WERI-Rb-1 (cell line): Measurements from ENCODE around the gene MITF.

Experiments
- DNase-seq: peaks from one replicate; pipeline ENCODE4 v3.0.0-alpha.2; 2020
- H3K27ac ChIP-seq: fragments of 250-450 bp; sonication (Bioruptor Pico); 2 replicates; pipeline ENCODE4 v1.5.1; 2020; ENCODE audit warnings: mild to moderate bottlenecking, moderate library complexity
- H3K27me3 ChIP-seq: fragments of 250-450 bp; sonication (Bioruptor Pico); 2 replicates; pipeline ENCODE4 v1.5.1; 2021; ENCODE audit warnings: mild to moderate bottlenecking, low read depth, moderate library complexity; ENCODE audit not compliant: insufficient read depth, severe bottlenecking
- H3K36me3 ChIP-seq: fragments of 250-450 bp; sonication (Bioruptor Pico); 2 replicates; pipeline ENCODE4 v1.5.1; 2020; ENCODE audit warnings: mild to moderate bottlenecking, moderate library complexity
- H3K4me3 ChIP-seq: 2 replicates; pipeline ENCODE4 v1.5.1; 2011; ENCODE audit warnings: low read depth, mild to moderate bottlenecking, control low read depth, low read length
- H3K9me3 ChIP-seq: fragments of 250-450 bp; sonication (Bioruptor Pico); 2 replicates; pipeline ENCODE4 v1.5.1; 2021; ENCODE audit warnings: mild to moderate bottlenecking, moderate library complexity; ENCODE audit not compliant: severe bottlenecking
- TF ChIP-seq, protein P1 (sequence below): IDR thresholded peaks from 2 replicates; pipeline ENCODE4 v1.5.1; 2011; ENCODE audit warnings: low read depth, mild to moderate bottlenecking, control low read depth, inconsistent platforms, low read length

The MITF gene

DNA sequence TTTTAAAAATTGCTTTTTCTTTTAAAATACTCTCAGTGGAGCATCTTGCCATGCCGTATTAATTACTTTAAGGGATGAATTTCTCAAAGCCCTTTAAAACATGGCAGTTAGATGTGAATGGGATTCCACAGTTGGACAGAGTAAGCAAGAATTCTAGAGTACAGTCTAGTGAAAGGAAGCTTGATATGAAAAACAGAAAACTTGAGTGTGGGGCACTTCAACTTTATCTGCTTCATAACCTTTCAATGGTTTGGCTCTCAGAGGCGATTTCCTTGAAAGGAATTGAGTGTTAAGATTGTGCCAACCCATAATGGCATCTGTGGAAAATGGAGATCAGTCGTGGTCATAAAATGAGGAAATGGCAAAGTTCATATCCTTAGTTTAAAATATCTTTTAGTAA is 132.6 kb downstream of the MITF start:
- no peaks in the 10 kb centered on the region for H3K36me3 ChIP-seq
- no peaks in the 10 kb centered on the region for H3K9me3 ChIP-seq
- no peaks in the 10 kb centered on the region for H3K27me3 ChIP-seq
- no peak for DNase-seq
- no peak overlapping the region for H3K27ac ChIP-seq
- H3K4me3 ChIP-seq: no peak overlapping the region
- TF ChIP-seq, protein P1, sequence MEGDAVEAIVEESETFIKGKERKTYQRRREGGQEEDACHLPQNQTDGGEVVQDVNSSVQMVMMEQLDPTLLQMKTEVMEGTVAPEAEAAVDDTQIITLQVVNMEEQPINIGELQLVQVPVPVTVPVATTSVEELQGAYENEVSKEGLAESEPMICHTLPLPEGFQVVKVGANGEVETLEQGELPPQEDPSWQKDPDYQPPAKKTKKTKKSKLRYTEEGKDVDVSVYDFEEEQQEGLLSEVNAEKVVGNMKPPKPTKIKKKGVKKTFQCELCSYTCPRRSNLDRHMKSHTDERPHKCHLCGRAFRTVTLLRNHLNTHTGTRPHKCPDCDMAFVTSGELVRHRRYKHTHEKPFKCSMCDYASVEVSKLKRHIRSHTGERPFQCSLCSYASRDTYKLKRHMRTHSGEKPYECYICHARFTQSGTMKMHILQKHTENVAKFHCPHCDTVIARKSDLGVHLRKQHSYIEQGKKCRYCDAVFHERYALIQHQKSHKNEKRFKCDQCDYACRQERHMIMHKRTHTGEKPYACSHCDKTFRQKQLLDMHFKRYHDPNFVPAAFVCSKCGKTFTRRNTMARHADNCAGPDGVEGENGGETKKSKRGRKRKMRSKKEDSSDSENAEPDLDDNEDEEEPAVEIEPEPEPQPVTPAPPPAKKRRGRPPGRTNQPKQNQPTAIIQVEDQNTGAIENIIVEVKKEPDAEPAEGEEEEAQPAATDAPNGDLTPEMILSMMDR: no peak

DNA sequence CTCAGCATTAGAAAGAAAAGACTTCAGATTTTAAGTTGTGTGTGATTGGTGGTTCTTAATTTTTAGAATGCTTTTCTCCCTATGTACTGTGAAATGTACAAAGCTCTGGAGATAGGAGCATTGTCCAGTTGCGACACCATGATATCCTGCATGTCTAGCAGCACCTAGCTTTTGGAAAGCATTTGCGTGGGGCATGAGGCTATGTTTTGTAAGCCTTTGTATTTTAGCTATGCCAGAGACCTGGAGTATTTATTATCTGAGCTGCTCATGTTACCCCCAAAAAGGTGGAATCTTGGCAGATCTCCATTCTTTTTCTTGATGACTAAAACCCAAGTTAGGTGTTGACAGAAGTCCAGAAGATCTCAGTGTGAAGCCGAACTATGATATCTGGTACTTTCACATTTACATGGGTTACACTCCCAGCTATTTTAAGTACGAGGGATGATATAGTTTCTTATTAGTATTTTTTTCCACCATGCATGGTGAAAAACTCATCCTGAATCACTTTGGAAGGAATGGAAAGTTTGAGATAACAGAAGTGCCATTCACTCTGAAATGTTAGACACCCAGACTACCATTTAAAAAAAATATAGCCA is 133.6 kb downstream of the MITF start:
- Histone ChIP-seq H3K27ac (no peak overlapping the region), H3K9me3 (no peaks in the 10 kb centered on the region), H3K36me3 (no peaks in the 10 kb centered on the region), H3K27me3 (no peaks in the 10 kb centered on the region), H3K4me3 (no peak overlapping the region)
- DNase-seq: no peak
- TF ChIP-seq, protein P1: no peak

DNA sequence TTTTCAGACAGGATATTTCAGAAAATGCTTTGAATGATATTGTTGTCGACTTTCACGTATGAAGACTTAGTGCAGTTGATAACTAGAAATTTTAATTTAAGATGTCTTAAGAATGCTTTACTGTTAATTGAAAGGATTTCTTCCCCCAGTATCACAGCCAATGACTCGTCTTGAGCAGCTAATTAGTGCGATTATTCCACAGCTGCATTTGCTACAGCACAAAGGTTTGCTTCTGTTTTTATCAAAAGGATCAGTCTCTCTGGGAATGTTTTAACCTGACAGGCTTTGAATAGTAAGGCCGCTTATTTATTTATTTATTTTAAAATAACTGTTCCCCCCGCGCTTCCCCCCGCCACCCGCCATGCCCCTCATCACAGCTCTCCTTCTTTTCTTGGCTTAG is 136.8 kb downstream of the MITF start:
- Histone ChIP-seq H3K4me3 (no peak overlapping the region), H3K9me3 (no peaks in the 10 kb centered on the region), H3K27me3 (no peaks in the 10 kb centered on the region), H3K27ac (no peak overlapping the region), H3K36me3 (no peaks in the 10 kb centered on the region)
- TF ChIP-seq, protein P1: no peak
- DNase-seq: no peak

DNA sequence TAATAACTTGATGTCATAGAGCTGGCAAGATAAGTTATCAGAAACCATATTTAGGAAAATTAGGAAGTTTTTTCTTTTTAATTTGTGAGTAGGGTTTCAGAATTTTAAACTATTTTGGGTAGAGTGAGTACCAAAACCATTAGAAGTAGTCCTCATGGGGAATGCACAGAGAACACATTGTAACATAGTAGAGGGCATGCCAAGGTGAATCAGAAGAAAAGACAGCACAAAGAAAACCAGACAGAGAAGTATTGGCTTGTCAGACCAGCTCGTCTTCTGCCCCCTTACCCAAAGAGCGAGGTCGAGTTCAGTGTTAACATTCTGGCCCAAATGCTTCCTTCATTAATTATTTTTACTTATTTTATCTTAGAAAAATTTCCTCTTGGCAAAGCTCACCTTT is 139.0 kb downstream of the MITF start:
- Histone ChIP-seq H3K9me3 (no peaks in the 10 kb centered on the region), H3K4me3 (no peak overlapping the region), H3K27ac (no peak overlapping the region), H3K36me3 (no peaks in the 10 kb centered on the region), H3K27me3 (no peaks in the 10 kb centered on the region)
- TF ChIP-seq, protein P1: no peak
- no peak for DNase-seq

DNA sequence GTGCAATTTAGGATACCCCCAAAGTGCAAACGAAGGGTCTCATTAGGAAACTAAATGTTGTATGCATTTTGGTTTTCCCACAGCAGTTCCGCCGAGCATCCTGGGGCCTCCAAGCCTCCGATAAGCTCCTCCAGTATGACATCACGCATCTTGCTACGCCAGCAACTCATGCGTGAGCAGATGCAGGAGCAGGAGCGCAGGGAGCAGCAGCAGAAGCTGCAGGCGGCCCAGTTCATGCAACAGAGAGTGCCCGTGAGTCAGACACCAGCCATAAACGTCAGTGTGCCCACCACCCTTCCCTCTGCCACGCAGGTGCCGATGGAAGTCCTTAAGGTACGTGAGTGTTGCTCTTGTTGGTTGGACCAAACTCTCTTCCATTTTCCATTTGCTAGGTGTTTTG is 139.8 kb downstream of the MITF start:
- H3K4me3 ChIP-seq: no peak overlapping the region
- no peak for DNase-seq
- H3K9me3 ChIP-seq: no peaks in the 10 kb centered on the region

More for the DNA sequence above, 139.8 kb downstream of the MITF start:
- TF ChIP-seq, protein P1: no peak
- Histone ChIP-seq H3K36me3 (no peaks in the 10 kb centered on the region), H3K27ac (no peak overlapping the region), H3K27me3 (no peaks in the 10 kb centered on the region)
